Memory B cell (primary cell): ENCODE data around the gene SNRPA1.
A peak's percentile ranks its signal among the peaks of the same experiment; 100 is the strongest.
"Not testable (repeated sequence)": the region's sequence is repeated elsewhere in the genome, so short reads cannot be mapped to it uniquely, and the experiment has no call there.

ENCODE experiments used
- ATAC-seq: fragments of 150-1000 bp; cut with Tn5 transposase; 2 replicates; pipeline ENCODE4 v1.10.0; 2021; ENCODE audit warnings: low read depth, mild to moderate bottlenecking, moderate library complexity
- DNase-seq, 2 donors: peaks; one replicate each; pipeline ENCODE4 v3.0.0; 2022; ENCODE audit warnings: low spot score in 2 of 2
- H3K27ac Mint-ChIP-seq: one replicate; pipeline ENCODE4 v1.8.0; 2022; ENCODE audit warnings: mild to moderate bottlenecking, moderate library complexity, mixed read lengths
- H3K27me3 Mint-ChIP-seq: one replicate; pipeline ENCODE4 v1.8.0; 2022; ENCODE audit warnings: mixed read lengths
- H3K36me3 Mint-ChIP-seq: one replicate; pipeline ENCODE4 v1.8.0; 2022; ENCODE audit warnings: mild to moderate bottlenecking, mixed read lengths
- H3K4me1 Mint-ChIP-seq: one replicate; pipeline ENCODE4 v1.8.0; 2022; ENCODE audit warnings: mixed read lengths
- H3K4me3 Mint-ChIP-seq: one replicate; pipeline ENCODE4 v1.8.0; 2022; ENCODE audit warnings: mild to moderate bottlenecking, moderate library complexity, mixed read lengths
- H3K9me3 Mint-ChIP-seq: one replicate; pipeline ENCODE4 v1.8.0; 2022; ENCODE audit warnings: mixed read lengths

Gene SNRPA1

GRCh38 chr15:101295607-101296161 is 636 bp upstream of the SNRPA1 start:
- peak overlapping the region; percentile 95 for H3K4me3 Mint-ChIP-seq
- ATAC-seq = no peak
- no peaks in the 10 kb centered on the region for H3K27me3 Mint-ChIP-seq
- DNase-seq = no peak
- H3K27ac Mint-ChIP-seq = peak overlapping the region; percentile 97
- H3K4me1 Mint-ChIP-seq = peaks cover 25% of the 10 kb centered on the region
- no peaks in the 10 kb centered on the region for H3K36me3 Mint-ChIP-seq
- H3K9me3 Mint-ChIP-seq = no peaks in the 10 kb centered on the region

- Mint-ChIP-seq H3K9me3 (no peaks in the 10 kb centered on the region), H3K27me3 (no peaks in the 10 kb centered on the region), H3K4me1 (peaks cover 35% of the 10 kb centered on the region), H3K4me3 (peak overlapping the region; percentile 95), H3K27ac (peak overlapping the region; percentile 97), H3K36me3 (peaks cover 6% of the 10 kb centered on the region)
- ATAC-seq = peak; percentile 19
- no peak for DNase-seq
Measured at GRCh38 chr15:101293122-101293521, 1.9 kb downstream of the SNRPA1 start.

DNA sequence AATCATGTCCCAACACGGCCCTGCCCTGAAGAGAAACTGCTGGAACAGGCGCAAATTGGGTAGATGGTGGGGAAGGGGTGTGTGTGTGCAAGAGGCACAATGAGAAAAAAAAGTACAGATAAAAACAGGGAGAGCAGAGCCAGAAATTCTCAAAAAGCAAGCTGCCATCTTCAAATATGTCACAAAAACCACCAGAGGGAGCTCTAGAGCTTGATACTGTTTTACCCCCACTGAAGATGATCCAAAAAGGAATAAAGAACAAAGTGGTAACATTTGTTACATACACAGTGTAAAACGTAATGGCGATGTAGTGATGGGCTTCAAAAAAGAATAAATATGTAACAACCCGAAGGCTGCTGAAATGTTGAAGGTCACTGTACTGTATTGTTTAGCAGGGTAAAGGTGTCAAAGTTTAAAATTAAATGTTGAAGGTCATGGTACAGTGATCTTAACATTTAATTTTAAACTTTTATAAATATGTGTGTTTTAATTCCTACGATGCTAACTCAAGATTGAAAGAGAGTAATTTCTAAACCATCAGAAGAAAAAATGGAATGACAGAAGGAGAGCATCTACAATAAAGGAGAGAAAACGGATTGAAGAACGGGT is 6.0 kb downstream of the SNRPA1 start:
- ATAC-seq = peak; percentile 60
- Mint-ChIP-seq H3K9me3 (no peaks in the 10 kb centered on the region), H3K36me3 (peaks cover 14% of the 10 kb centered on the region), H3K4me1 (peaks cover 23% of the 10 kb centered on the region), H3K27me3 (no peaks in the 10 kb centered on the region), H3K27ac (no peak overlapping the region), H3K4me3 (no peak overlapping the region)
- DNase-seq = peak in 1 of 2 donors; percentile 63

DNA sequence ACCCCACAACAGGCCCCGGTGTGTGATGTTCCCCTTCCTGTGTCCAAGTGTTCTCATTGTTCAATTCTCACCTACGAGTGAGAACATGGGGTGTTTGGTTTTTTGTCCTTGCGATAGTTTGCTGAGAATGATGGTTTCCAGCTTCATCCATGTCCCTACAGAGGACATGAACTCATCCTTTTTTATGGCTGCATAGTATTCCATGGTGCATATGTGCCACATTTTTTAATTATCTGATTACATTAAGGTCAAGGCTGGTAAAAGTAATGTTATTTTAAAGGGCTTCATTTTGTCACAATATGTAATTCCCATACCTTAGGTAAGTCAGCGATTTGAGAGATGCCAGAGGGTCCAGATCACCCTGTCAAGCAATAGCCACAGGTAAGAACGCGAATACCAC is 7.7 kb downstream of the SNRPA1 start:
- not testable (repeated sequence) for ATAC-seq, H3K4me3 Mint-ChIP-seq, H3K9me3 Mint-ChIP-seq, H3K27me3 Mint-ChIP-seq, DNase-seq, H3K27ac Mint-ChIP-seq
- Mint-ChIP-seq H3K4me1 (peaks cover 13% of the 10 kb centered on the region), H3K36me3 (peaks cover 17% of the 10 kb centered on the region)

DNA sequence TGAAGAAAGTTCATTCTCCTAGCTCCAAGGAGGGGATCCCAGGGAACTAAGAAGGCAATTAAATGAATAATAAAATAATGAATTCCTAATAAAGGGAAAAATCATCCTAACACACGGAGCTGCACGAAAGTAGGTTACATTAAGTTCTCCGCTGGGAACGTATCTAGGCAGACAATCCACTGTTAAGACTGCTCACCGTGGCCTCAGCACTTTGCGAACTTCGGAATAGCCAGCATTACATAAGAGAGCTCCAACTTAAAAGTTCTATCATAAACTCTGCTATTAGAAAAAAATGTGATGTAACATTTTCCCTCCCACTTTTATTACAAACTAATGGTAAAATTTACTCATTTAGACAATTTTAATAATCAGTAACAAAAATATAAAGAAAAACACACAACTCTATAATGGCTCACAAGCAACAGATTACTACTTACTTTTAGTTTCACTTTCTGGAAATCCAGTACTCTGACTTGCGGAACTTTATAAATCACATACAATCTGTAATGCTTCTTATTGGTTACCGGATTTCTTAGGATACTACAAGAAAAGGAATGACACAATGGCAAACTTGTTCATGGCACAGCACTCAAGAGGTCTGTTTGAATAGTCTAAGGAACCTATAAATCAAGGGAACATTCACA is 8.5 kb downstream of the SNRPA1 start:
- Mint-ChIP-seq H3K27ac (no peak overlapping the region), H3K4me3 (no peak overlapping the region), H3K9me3 (no peaks in the 10 kb centered on the region), H3K27me3 (no peaks in the 10 kb centered on the region), H3K36me3 (peaks cover 21% of the 10 kb centered on the region), H3K4me1 (peaks cover 13% of the 10 kb centered on the region)
- ATAC-seq = no peak
- DNase-seq = no peak

DNA sequence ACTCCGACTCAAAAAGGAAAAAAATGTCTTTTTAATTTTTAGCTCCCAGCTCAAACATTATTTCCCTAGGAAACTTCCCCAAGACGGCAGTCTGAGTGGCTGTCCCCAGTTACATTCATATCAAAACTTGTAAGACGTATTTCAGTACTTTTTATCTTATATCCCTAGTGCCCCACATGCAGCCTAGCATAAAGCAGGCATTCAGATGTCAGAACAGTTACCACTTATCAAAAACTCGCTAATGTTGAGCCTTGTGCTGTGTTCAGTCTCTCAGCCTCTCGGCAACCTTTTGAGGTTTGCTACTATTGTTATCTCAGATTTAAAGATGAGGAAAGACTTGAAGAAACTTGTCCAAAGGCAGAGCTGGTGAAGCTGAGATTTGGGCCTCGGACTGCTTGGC is 11.1 kb downstream of the SNRPA1 start:
- Mint-ChIP-seq H3K36me3 (peaks cover 21% of the 10 kb centered on the region), H3K27me3 (no peaks in the 10 kb centered on the region), H3K27ac (no peak overlapping the region), H3K4me3 (no peak overlapping the region), H3K4me1 (peaks cover 6% of the 10 kb centered on the region), H3K9me3 (no peaks in the 10 kb centered on the region)
- no peak for DNase-seq
- ATAC-seq = no peak

DNA sequence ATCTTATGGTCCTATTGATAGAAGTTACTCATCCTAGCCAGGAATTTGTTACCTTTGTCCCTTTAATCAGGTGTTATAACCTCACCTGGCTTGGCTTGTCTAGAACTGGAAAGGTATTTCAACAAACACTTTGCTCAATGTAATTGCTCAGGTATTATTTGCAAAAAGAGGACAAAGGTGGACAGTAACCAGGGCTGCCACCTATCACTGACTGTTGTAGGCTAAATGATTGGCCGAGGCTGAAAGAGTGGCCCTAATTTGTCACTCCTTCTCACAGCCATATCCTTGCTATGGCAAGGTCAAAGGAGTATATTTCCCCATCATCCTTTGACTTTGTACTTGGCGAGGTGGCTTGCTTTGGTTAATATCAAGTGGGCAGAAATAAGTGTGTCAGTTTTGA is 15.0 kb downstream of the SNRPA1 start:
- ATAC-seq (no peak), DNase-seq (no peak)
- Mint-ChIP-seq H3K9me3 (no peaks in the 10 kb centered on the region), H3K36me3 (peaks cover 11% of the 10 kb centered on the region), H3K27ac (peak overlapping the region; percentile 50), H3K4me1 (peaks cover 3% of the 10 kb centered on the region), H3K27me3 (no peaks in the 10 kb centered on the region), H3K4me3 (no peak overlapping the region)

DNA sequence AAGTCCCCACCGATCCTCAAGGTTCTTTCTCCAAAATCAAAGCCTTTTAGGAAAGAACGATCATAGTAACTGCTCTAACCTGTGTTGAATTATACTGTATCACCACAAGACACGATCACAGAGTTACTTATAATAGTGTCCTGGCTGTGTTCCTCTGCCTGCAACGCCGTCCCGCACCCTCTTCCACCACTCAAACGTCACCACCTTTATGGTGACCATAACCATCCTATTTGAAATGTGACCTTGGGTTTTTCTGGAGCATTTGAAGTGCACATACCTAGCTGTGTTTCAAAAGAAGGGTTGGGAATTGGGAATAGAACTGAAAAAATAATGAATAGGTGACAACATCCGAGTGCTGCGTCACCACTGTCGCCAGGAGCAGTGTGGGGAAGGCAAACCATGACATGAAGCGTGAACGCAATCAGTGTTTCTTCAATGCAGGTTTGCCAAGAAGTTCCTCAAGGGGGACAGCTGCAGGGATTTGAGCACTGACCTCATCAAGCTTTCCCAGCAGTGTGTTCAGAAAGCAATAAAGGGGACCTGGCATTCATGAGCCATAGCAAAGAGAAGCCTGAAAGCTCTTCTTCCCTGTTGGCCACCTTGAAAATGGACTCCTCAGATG is 17.0 kb downstream of the SNRPA1 start:
- ATAC-seq (no peak), DNase-seq (no peak)
- H3K4me1 Mint-ChIP-seq = peaks cover 3% of the 10 kb centered on the region
- H3K4me3 Mint-ChIP-seq = peak overlapping the region; percentile 98
- peaks cover 26% of the 10 kb centered on the region for H3K36me3 Mint-ChIP-seq
- no peaks in the 10 kb centered on the region for H3K9me3 Mint-ChIP-seq
- no peaks in the 10 kb centered on the region for H3K27me3 Mint-ChIP-seq
- H3K27ac Mint-ChIP-seq = no peak overlapping the region

- ATAC-seq (peak; percentile 98), DNase-seq (peak; percentile 83)
- peaks cover 27% of the 10 kb centered on the region for H3K36me3 Mint-ChIP-seq
- H3K4me1 Mint-ChIP-seq = peaks cover 3% of the 10 kb centered on the region
- peak within 1 kb of the TSS; percentile 91 for H3K27ac Mint-ChIP-seq
- H3K27me3 Mint-ChIP-seq = no peaks in the 10 kb centered on the region
- H3K4me3 Mint-ChIP-seq = peak within 1 kb of the TSS; percentile 98
- no peaks in the 10 kb centered on the region for H3K9me3 Mint-ChIP-seq
Measured at GRCh38 chr15:101277038-101277822, 17.8 kb downstream of the SNRPA1 start, which contains the start of gene SELENOS. SELENOS (minus strand) TSS chr15:101277485; CDS start chr15:101277417, 68 bp downstream.

- DNase-seq = no peak
- H3K27ac Mint-ChIP-seq = peak overlapping the region; percentile 91
Measured at GRCh38 chr15:101276501-101277037, 18.5 kb downstream of the SNRPA1 start.

GRCh38 chr15:101275018-101275417 is 20.0 kb downstream of the SNRPA1 start:
- Mint-ChIP-seq H3K9me3 (no peaks in the 10 kb centered on the region), H3K4me3 (no peak overlapping the region), H3K36me3 (peaks cover 27% of the 10 kb centered on the region), H3K27ac (no peak overlapping the region), H3K4me1 (peaks cover 3% of the 10 kb centered on the region), H3K27me3 (no peaks in the 10 kb centered on the region)
- ATAC-seq (no peak), DNase-seq (no peak)

More at GRCh38 chr15:101276501-101277037, 18.5 kb downstream of the SNRPA1 start:
- H3K4me1 Mint-ChIP-seq = peaks cover 3% of the 10 kb centered on the region
- H3K9me3 Mint-ChIP-seq = no peaks in the 10 kb centered on the region
- H3K36me3 Mint-ChIP-seq = peaks cover 27% of the 10 kb centered on the region
- ATAC-seq = peak; percentile 6
- H3K27me3 Mint-ChIP-seq = no peaks in the 10 kb centered on the region
- H3K4me3 Mint-ChIP-seq = peak overlapping the region; percentile 98

DNA sequence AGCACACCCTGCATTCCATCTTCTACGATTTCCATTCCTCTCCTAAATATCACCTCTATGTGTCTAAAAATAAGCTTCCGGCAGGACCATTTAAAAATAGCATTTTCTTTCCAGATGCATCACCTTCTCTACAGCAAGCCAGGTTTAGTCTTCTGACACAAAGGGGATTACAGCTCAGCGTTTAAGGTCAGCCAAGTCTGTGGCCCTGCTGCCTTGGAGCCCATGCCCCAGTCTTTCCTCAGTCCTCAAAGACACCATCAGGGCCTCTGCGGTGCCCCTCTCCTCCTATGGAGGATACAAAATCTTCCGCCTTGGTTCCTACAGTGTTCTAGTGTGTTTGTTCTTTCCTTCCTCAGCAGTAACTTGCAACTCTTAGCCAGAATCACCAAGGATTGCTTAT is 21.5 kb downstream of the SNRPA1 start:
- no peak for ATAC-seq
- Mint-ChIP-seq H3K36me3 (peaks cover 30% of the 10 kb centered on the region), H3K4me3 (no peak overlapping the region), H3K27ac (no peak overlapping the region), H3K9me3 (no peaks in the 10 kb centered on the region), H3K4me1 (peaks cover 3% of the 10 kb centered on the region), H3K27me3 (no peaks in the 10 kb centered on the region)
- DNase-seq = no peak

GRCh38 chr15:101272584-101272983 is 22.5 kb downstream of the SNRPA1 start:
- peaks cover 3% of the 10 kb centered on the region for H3K4me1 Mint-ChIP-seq
- H3K4me3 Mint-ChIP-seq = no peak overlapping the region
- DNase-seq (no peak), ATAC-seq (no peak)
- H3K27ac Mint-ChIP-seq = no peak overlapping the region
- no peaks in the 10 kb centered on the region for H3K27me3 Mint-ChIP-seq
- peaks cover 30% of the 10 kb centered on the region for H3K36me3 Mint-ChIP-seq
- H3K9me3 Mint-ChIP-seq = no peaks in the 10 kb centered on the region
